Activated CD4-positive, alpha-beta T cell treated with anti-CD3 and anti-CD28 coated beads, Interleukin-2, amount 50 U/mL, for 4 hours (primary cell): ENCODE results near the gene PRRC2A.
"Not testable (repeated sequence)": the region's sequence is repeated elsewhere in the genome, so short reads cannot be mapped to it uniquely, and the experiment has no call there.

Experiments used
- DNase-seq, 2 experiments: peaks; one replicate each; pipeline ENCODE4 v3.0.0-alpha.2; 2020

PRRC2A gene

DNA sequence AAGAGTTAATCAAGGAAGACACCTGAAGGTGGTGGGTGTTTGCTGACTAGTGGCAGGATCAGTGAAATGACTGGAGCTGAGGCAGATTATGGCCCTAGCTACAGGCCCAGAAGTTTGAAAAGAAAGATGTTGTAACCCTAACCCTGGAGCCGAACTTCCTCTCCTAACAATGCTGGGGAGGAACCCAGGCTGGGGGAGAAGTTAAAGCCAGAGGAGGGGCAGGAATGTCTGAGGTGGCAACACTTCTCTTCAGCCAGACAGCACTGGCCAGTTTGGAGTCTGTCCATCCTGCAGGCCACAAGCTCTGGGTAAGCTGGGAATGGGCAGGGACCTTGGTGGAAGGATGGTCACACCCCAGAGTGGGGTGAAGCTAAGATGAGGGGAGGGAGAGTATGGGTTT lies 34.5 kb upstream of the PRRC2A start, which contains the start of gene LST1:
Gene LST1 (plus strand): TSS at position 270 of the 400 bp plus-strand sequence. CDS start 1,023 bp downstream, outside the sequence.
- no peak for DNase-seq

DNA sequence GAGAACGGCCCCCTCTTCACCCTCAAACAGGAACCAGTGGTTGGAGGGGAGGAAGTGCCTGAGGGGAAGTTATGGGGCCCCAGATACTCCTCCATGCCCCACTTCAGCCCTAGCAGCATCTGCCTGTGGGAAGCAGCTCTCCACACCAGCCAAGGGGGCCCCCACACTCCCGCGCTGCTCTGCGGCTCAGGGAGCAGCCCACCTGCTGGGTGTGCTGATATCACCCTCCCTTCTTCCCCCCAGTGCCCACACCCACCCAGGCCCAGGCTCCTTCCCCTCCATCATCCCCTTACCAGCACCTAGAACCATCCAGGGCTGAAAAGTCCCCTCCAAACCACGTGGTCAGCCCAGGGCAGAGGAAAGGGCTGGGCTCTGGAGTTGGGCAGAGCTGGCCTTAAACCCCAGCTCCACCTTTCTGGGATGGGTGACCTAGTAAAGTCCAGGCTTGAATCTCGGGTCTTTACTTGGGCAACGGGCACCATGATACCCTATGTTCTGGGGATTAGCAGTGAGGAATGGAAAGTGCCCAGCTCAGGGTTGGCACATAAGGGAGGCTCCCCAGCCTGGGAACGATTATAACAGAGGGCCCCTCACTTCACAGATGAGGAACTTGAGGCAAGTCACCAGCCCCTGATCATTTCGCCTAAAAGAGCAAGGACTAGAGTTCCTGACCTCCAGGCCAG lies 33.8 kb upstream of the PRRC2A start:
- no peak for DNase-seq

DNA sequence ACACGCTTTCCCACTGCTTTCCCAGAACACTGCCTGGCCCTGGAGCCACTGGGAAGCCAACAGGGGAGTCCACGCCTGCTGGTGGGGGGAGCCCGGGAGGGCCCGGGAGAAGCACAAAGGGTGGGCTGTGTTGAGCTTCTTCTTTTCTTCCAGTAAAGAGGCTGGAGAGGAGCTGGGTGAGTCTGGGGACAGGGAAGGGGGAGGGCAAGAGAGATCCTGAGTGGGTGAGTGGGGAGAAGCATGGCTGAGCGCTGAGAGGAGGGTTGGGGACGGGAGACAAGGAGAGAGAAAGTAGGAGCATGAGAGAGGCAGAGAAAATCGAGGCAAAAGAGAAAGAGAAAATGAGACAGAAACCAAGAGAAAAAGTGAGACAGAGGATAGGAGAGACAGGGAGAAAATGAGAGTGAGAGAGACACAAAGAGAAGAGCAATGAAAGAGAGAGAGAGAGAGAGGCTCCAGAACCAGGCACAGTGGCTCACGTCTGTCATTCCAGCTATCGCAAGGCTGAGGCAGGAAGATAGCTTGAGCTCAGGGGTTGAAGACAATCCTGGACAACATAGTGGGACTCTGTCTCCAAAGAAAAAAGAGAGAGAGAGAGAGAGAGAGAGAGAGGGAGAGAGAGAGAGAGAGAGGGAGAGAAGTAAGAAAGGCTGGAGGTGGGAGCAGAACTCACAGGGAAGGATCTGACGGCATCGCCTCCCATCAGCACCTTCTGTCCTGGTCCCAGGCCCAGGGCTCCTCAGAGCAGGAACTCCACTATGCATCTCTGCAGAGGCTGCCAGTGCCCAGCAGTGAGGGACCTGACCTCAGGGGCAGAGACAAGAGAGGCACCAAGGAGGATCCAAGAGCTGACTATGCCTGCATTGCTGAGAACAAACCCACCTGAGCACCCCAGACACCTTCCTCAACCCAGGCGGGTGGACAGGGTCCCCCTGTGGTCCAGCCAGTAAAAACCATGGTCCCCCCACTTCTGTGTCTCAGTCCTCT lies 32.4 kb upstream of the PRRC2A start:
- DNase-seq: no peak

DNA sequence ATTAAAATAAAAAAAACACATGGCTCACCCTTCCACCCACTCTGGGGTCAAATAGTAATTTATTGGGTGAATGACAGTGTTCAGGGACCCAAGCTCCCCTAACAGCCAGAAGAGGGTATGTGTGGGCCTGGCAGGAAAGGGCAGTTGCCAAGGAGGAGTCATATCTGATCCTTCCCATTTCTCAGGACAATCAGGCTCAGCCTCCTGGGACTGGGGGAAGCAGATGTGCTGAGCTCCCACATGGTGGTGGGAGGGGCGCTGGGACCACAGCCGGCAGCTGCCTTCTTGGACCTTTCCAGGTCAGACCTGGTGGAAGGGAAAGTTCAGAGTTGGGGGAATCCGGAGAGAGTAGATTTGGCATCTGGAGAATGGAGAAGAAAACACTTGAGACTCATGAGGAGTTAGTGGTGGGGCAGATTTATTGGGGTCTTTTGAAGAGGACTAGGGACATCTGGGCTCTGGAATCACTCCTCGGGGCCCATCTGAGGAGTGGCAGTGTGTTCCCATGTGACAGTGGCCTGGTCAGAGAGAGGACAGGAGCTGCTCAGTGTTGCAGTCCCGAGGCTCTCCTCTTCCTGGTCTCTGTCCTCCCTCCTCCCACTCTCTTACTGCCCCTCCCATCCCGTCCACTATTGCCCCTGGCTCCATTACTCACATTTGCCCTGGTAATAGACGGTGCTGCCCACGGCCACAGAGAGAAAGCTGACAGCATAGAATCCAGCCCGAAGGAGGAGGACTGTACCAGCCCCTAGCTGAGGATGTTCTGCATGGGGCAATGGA lies 31.5 kb upstream of the PRRC2A start:
- no peak for DNase-seq

DNA sequence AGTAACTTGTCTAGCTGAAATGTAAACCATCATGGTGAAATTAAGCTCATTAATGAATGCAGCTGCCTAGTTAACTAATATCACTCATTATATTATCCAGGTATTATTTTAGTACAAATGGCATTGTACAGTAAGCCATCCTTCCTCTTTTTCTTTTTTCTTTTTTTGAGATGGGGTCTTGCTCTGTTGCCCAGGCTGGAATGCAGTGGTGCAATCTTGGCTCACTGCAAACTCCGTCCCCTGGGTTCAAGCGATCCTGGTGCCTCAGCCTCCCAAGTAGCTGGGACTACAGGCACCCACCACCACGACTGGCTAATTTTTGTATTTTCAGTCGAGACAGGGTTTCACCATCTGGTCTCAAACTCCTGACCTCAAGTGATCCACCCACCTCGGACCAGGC lies 29.8 kb upstream of the PRRC2A start:
- DNase-seq: not testable (repeated sequence)

DNA sequence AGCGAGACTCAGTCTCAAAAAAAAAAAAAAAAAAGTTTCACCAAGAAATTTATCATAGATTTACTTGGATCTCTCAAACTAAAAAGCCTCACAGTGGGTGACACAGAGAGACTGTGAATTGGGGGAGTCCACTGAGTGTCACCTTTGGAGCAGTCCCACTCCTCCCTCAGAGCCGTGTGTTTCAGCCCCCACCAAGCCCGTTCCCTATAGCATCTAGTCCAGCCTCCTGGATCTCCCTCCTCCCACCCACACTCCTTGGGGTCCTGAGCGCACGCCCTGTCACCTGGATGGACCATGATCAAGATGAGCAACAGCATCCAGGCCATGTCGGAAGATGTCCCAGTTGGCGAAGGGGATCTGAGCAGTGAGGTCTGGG lies 28.1 kb upstream of the PRRC2A start:
- no peak for DNase-seq

DNA sequence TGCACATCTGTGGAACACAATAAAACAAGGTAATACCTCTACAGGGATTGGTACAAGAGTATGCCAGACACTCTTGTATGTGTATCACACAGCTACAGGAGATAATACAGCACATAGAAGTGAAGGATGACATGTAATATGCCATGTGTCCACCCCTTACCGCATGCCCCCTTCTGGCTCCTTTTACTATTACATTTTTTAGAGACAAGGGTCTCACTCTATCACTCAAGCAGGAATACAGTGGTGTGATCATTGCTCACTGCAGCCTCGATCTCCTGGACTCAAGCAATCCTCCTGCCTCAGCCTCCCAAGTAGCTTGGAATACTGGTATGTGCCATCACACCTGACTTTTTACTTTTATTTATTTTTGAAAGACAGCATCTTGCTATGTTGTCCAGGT lies 23.5 kb upstream of the PRRC2A start:
- no peak for DNase-seq

DNA sequence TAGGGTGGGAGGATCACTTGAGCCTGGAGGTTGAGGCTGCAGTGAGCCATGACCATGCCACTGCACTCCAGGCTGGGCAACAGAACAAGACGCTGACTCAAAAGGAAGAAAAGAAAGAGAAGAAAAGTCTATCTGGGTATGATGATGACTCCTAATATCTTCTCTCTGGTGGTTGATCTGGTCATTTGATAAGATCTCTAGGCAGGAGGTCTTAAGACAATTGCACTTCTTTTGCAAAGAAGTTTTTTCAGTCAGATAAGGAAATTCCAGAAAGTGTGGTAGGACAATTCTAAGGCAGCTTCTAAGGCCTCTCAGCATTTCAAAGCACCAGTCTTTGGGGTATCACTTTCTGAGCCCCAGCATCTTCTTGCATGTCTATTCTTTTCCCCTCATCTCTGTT lies 13.2 kb upstream of the PRRC2A start:
- DNase-seq: no peak

DNA sequence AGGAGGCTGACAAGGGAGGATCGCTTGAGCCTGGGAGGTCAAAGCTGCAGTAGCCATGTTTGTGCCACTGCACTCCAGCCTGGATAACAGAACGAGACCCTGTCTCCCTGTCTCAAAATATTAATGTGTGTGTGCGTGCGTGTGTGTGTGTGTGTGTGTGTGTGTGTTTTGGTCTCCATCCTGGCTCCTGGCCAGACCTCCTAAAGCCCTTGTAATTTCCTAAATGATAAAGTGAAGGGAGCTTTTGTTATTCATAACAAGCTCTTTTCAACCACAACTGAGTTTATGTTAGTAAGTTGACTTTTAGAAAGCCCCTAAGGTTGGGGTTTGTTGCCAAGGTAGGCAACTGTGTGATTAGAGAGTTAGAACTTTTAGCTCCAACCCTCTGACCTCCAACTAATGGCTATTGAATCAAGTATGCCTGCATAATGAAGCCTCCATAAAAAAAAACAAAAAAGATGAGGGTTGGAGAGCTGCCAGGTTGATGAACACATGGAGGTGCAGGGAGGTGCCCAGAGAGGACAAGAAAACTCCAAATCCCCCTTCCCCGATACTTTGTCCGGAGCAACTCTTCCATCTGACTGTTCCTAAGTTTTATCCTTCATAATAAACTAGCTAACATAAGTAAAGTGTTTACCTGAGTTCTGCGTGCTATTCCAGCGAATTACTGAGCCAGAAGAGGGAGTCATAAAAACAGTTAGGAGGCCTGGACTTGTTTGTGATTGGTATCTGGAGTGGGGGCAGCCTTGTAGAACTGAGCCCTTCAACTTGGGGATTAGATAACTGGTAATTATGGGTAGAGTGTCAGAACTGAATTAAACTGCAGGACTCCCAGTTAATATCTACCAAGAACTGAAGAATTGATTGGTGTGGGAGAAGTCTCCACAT lies 10.8 kb upstream of the PRRC2A start:
- DNase-seq: no peak

DNA sequence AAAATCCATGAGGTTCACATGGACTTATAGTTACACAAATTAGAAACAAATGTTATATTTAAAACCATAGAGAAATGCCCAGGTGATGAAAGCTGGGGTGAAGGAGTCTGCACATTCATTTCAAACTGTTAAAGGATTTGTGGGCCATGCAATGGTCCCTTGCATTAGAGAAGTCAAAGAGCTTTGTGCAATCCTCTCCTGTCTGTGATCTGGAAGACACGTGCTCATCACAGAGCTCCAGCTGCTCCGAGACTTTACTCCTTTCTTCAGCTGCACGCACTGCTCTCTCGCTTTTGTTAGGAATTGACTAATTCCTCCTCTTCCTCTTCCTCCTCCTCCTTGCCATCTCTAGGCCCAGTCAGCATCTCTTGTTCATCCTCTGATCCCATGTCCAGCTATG lies 9.5 kb upstream of the PRRC2A start:
- no peak for DNase-seq

DNA sequence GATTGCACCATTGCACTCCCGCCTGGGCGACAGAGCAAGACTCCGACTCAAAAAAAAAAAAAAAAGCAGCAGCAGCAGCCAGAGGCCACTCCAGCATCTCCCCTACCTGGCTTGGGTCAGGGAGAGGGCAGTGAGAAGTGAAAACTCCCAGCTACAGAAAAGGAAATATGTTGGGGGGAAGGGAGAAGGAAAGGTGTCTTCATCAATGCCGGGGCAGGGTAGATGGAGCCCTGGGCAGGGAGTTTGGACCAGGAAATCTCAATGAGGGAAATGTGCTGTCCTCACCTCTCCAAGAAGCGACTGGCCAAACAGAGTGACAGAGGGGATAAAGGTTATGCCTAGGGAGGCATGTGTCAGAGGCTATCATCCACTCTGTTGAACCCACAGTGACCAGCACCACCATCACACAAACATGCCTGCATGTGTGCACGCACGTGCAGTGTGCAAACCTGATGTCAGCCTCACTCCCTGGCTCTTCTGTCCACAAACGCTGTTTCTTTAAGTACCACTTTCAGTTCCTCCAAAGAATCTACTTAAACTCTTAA lies 6.4 kb upstream of the PRRC2A start:
- DNase-seq: no peak

DNA sequence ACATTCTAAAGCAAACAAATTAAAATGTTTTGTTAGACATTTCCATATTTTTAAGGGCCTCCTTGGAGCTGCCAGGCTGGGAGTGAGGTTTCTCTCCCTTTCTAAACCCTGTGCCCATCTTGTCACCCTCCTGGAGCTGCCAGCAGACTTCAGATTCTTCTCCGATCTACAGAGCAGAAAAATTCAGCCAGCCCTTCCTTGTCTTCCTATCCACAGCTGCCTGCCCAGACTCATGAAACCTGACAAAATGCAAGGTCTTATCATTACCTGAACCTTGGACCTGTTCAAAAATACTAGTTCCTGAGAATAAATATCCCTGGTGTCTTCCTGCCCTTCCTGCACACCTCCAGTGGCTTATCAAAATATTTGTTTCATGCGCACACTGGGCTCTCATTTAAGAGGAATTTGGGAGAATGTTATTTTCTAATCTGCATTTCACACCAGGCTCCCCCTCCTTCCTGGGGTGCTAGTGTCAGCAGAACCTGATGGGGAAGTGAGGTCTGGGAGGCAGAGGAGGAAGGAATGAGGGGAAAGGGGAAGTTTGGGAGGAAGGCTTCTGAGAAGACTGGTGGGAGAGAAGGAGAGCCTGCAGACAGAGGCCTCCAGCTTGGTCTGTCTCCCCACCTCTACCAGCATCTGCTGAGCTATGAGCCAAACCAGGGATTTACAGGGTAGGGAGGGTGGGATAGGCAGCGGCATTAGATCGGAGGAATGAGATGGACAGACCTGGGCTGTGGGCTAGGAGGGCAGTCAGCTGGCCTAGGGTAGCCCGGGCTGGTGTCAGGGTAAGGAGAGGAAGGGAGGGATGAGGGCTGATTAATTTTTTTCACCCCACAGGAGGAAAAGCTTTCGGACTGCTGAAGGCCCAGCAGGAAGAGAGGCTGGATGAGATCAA lies 5.6 kb upstream of the PRRC2A start, which contains the start of gene AIF1:
Gene AIF1 (plus strand): TSS at position 551 of the 895 bp plus-strand sequence. CDS start 96 bp downstream, at position 647.
- no peak for DNase-seq

DNA sequence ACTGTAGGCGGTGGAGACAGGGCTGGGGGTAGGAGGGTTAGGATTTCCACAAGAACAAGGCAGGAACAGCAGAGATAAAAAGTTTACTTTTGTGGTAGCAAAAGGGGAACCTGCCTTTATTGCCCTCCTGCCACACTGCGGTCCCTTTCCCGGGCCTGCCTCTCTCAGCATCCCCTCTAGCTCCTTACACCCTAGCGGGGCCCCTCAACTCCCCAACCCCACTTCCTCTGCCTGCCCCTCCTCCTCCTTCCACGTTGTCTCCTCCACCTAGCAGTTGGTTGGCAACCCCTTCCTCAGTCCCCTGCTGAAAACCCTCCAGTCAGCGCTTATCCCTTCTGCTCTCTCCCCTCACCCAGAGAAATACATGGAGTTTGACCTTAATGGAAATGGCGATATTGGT lies 4.8 kb upstream of the PRRC2A start:
- DNase-seq: no peak

DNA sequence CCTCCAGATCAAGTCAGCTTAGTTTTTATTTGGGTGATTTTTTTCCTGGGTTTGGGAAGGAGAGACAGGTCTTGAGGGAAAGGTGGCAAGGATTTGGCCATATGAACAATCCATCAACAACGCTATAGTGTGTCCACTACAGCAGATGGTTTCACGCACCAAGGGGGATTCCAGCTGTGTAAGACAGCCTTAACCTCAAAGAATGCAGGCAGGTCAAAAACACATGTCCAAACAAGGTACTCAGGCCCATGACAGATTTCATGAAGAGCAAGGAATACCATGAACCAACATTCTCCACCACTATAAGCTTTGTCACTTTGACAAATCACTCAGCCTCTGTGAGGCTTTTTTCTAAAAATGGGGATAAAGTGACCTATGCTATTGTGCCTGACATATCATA lies 3.5 kb upstream of the PRRC2A start:
- DNase-seq: no peak

DNA sequence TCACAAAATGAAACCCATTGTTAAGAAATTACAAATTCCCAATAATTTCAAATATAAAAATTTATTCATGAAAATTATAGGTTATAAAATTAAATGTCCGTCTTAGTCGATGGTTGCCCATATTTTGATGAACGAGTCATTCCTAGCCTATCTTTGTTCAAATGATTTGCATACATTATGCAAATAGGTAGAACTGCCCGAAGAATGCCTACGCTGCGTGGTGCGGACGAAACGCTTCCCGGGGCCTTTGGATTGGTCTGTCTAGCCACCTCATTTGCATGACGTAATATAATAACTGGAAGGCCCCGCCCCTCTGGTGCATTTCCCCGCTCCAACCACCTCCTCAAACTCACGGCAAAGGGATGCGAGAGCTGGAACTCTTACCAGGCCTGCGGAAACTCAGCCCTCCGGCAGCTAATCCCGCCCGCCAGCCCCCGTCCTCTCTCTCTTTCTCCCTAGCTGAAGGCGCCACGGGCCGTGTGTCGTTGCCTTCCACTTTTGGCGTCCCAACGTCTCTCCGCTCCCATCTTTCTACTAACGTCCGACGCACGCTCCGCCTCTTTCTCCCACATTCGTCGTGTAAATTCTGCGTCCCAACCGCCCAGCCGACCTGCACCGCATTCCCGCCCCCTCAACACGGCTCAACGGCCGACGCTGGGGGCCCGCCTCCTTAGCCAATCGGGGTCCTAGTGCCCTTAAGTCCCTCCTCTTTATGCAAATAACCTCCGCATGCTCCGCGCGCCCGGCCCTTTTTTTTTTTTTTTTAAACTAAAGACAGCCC lies 520 bp upstream of the PRRC2A start:
- peak; percentile 92 to 93 for DNase-seq

DNA sequence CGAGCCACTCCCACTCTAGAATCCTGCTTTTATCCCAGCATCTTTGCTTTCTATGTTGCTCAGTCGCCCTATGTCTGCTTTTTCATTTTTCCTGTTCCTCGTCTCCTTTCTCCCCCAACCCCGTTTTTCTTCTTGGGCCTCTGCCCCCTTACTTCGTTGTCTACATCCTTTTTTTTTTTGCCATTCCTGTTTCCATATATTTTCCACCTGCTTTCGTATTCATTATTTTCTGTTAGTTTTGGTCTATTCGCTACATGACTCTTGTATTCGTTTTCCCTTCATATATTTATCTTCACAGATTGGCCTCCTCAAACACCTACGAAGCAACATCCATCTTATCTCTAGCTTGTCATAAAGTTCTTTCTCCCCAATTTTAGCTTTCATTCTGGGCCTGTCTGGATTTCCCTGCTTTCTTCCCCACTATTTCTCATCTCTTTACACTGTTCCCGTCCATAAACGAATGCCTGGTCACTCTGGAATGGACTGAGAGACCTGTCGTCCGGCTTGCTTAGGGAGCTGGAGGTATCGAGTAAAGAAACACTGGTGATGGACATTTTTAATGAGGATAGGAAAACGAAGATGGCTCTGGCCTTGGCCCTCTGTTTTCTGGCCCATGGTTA lies 915 bp downstream of the PRRC2A start:
- DNase-seq: no peak

DNA sequence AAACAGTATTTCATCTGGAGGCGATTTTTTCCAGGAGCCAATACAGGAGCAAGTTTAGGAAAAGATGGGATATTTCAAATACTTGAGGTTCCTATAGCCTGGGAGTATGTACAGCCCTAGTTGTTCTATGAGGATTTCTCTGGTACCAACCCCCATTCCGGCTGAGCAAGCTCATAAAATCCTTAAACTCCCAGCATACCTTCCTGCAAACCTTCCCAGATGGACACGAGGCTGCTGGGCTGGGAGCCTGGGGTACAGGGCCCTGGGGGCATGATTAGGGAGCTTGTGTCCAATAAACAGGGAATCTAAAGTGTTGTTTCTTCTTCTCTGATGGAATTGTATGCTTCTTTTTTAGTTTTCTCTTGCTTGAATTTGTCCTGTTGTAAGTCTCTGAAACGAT lies 1.5 kb downstream of the PRRC2A start:
- no peak for DNase-seq

DNA sequence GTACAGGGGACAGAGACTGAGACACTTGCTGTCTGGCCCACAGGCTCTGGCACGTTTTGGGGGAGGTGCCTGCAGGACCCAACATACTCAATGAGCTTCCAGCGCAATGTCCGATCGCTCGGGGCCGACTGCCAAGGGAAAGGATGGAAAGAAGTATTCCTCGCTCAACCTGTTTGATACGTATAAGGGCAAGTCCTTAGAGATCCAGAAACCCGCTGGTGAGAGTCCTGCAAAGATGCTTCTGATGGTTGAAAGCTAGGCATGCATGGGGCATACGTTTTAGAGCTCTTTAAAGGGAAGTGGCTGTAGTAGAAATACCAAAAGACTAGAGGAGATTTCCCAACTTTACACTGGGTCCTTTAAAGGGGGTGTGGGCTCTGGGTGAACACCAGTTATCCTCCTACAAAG lies 2.2 kb downstream of the PRRC2A start:
- no peak for DNase-seq

DNA sequence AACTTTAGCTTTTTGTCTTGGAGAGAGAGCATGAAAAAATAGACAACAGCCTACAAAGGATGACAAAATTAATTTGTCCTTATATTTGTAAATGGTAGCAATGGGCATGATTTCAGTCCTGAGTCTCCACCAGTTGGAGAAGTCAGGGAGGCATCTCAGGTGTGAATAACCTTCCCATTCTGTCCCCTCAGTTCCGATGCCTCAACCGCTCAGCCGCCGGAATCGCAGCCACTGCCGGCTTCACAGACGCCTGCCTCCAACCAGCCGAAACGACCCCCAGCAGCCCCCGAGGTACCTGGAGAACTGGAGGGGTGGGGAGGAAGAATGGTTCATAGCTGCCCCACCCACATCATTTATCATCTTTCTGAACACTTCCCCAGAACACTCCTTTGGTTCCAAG lies 3.6 kb downstream of the PRRC2A start:
- no peak for DNase-seq
